ENCODE measurements around the gene SRBD1.

DNA sequence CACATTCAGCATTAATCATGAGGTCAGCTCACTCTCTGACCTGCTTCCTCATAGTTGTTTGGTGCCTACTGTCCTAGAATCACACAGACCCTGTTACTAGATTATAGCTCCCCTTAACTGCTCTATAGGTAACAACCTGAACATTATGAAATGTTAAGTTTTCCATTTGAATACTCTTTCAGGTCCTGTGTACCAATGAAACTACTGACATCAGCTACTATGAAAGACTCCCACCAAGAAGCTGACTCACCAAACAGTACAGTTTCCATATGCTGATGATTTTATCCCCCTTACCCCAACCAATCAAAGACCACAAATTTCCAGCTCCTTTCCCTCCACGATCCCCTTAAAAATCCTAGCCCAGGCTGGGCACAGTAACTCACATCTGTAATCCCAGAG lies 56.3 kb downstream of the SRBD1 start:
- no peak for TF ChIP-seq RFX5 (IDR thresholded peaks at IDR 0.05; ENCODE audit: borderline replicate concordance, low read depth, low read length)
- no peak for TF ChIP-seq EP300 (IDR thresholded peaks at IDR 0.05; ENCODE audit: borderline replicate concordance in 1 of 2, low read depth in 2 of 2, low read length in 2 of 2)

Data from H1 (cell line).